Thyroid gland (tissue), 4 donors: Measurements from ENCODE around the gene BANK1. TPM values are rescaled to one million over a fixed set of nuclear protein-coding genes. Genes with fewer than 3 reads are reported as not detected.

Source experiments
- DNase-seq, 2 donors: peaks; one replicate each; pipeline ENCODE4 v3.0.0-alpha.2; 2019
- H3K27ac ChIP-seq, 3 donors: fragments of 200-600 bp; sonication (generic); 1 replicate in 2 of 3; 2 replicates in 1 of 3; pipeline ENCODE4 v1.5.1; 2016 to 2019; ENCODE audit warnings: mild to moderate bottlenecking in 1 of 3, moderate library complexity in 1 of 3
- H3K27me3 ChIP-seq: fragments of 200-600 bp; sonication (generic); one replicate; pipeline ENCODE4 v1.5.1; 2019
- H3K36me3 ChIP-seq, 2 donors: fragments of 200-600 bp; sonication (generic); one replicate each; pipeline ENCODE4 v1.5.1; 2016 to 2019
- H3K4me1 ChIP-seq, 2 donors: fragments of 200-600 bp; sonication (generic); one replicate each; pipeline ENCODE4 v1.5.1; 2017 to 2019
- H3K4me3 ChIP-seq, 3 donors: fragments of 200-600 bp; sonication (generic); replicated peaks in 1 of 3; 1 replicate in 2 of 3; 2 replicates in 1 of 3; pipeline ENCODE4 v1.5.1; 2016; ENCODE audit warnings: mild to moderate bottlenecking in 1 of 3
- H3K9me3 ChIP-seq: fragments of 200-600 bp; sonication (generic); one replicate; pipeline ENCODE4 v1.5.1; 2017
- CTCF ChIP-seq, 6 experiments: fragments of 200-600 bp in 3 of 6; fragments of 450-650 bp in 3 of 6; sonication (generic) in 3 of 6; IDR thresholded peaks; one replicate each; pipeline ENCODE4 v1.5.1; 2016 to 2019; ENCODE audit warnings: antibody characterized with exemption in 6 of 6, mild to moderate bottlenecking in 2 of 6, inconsistent platforms in 1 of 6, moderate library complexity in 1 of 6
- POLR2A ChIP-seq, 2 donors: fragments of 450-650 bp; IDR thresholded peaks; one replicate each; pipeline ENCODE4 v1.6.1; 2017; ENCODE audit warnings: antibody characterized with exemption in 2 of 2, mild to moderate bottlenecking in 2 of 2, moderate library complexity in 1 of 2
- WGBS, 2 donors: methylation state at CpG; one replicate each; pipeline ENCODE4 v1.1.5; 2017; 5-methylcytosine and 5-hydroxymethylcytosine counted together
- intact Hi-C: fragments of 100-400 bp; cut with DNase I; formaldehyde crosslinking; loops from one replicate; pipeline ENCODE4 v1.15.1; 2023
- total RNA-seq, 4 donors: library from RNA; depleted of rRNA; stranded (reverse); fragments of >200 nt; gene quantifications; one replicate each; pipeline ENCODE4 v1.2.3, GENCODE V29; 2016

Gene BANK1
- total RNA-seq, 4 donors from 2014 or later = 15.5 to 22.8 (median 20.3) TPM

GRCh38 chr4:101970547-101971155, 180.1 kb downstream of the BANK1 start:
- Histone ChIP-seq H3K9me3 (no peaks in the 10 kb centered on the region), H3K27me3 (no peaks in the 10 kb centered on the region), H3K27ac (no peak overlapping the region), H3K4me3 (no peak overlapping the region), H3K4me1 (no peaks in the 10 kb centered on the region), H3K36me3 (no peaks in the 10 kb centered on the region)
- intact Hi-C loops = no loop called here
- TF ChIP-seq CTCF (IDR thresholded peaks at IDR 0.05) = no peak
- TF ChIP-seq POLR2A (IDR thresholded peaks at IDR 0.05) = no peak
- no peak for DNase-seq
- 80 to 81% methylated on average over 6 of the region's 6 CpGs for WGBS, 2 donors

- Histone ChIP-seq H3K27me3 (no peaks in the 10 kb centered on the region), H3K36me3 (no peaks in the 10 kb centered on the region), H3K9me3 (no peaks in the 10 kb centered on the region), H3K27ac (no peak overlapping the region), H3K4me1 (no peaks in the 10 kb centered on the region), H3K4me3 (no peak overlapping the region)
- WGBS, 2 donors = 79 to 86% methylated on average over 2 of the region's 2 CpGs
- TF ChIP-seq POLR2A (IDR thresholded peaks at IDR 0.05) (no peak), CTCF (IDR thresholded peaks at IDR 0.05) (no peak)
- intact Hi-C loops = no loop called here
- no peak for DNase-seq
Measured at GRCh38 chr4:101972791-101973190, 182.3 kb downstream of the BANK1 start.

GRCh38 chr4:101973361-101973760, 182.8 kb downstream of the BANK1 start:
- H3K27ac ChIP-seq = no peak overlapping the region
- H3K4me3 ChIP-seq = no peak overlapping the region
- DNase-seq = no peak
- H3K4me1 ChIP-seq = no peaks in the 10 kb centered on the region
- TF ChIP-seq POLR2A (IDR thresholded peaks at IDR 0.05) (no peak), CTCF (IDR thresholded peaks at IDR 0.05) (no peak)
- H3K9me3 ChIP-seq = no peaks in the 10 kb centered on the region
- H3K27me3 ChIP-seq = no peaks in the 10 kb centered on the region
- WGBS, 2 donors = 75 to 82% methylated on average over 1 of the region's 1 CpG
- intact Hi-C loops = no loop called here
- no peaks in the 10 kb centered on the region for H3K36me3 ChIP-seq

- Histone ChIP-seq H3K27ac (no peak overlapping the region), H3K27me3 (no peaks in the 10 kb centered on the region), H3K36me3 (no peaks in the 10 kb centered on the region), H3K9me3 (no peaks in the 10 kb centered on the region), H3K4me3 (no peak overlapping the region), H3K4me1 (no peaks in the 10 kb centered on the region)
- intact Hi-C loops = no loop called here
- no peak for TF ChIP-seq CTCF (IDR thresholded peaks at IDR 0.05)
- TF ChIP-seq POLR2A (IDR thresholded peaks at IDR 0.05) = no peak
- DNase-seq = peak; percentile 17 to 41
- 43 to 44% methylated on average over 2 of the region's 2 CpGs for WGBS, 2 donors
Measured at GRCh38 chr4:101977076-101977475, 186.5 kb downstream of the BANK1 start.

- H3K36me3 ChIP-seq = no peaks in the 10 kb centered on the region
- intact Hi-C loops = no loop called here
- TF ChIP-seq CTCF (IDR thresholded peaks at IDR 0.05) (no peak), POLR2A (IDR thresholded peaks at IDR 0.05) (no peak)
- DNase-seq = peak; percentile 3 to 21
- 15 to 45% methylated on average over 1 of the region's 1 CpG for WGBS, 2 donors
- H3K9me3 ChIP-seq = no peaks in the 10 kb centered on the region
- H3K4me1 ChIP-seq = no peaks in the 10 kb centered on the region
- H3K4me3 ChIP-seq = no peak overlapping the region
- no peaks in the 10 kb centered on the region for H3K27me3 ChIP-seq
- H3K27ac ChIP-seq = no peak overlapping the region
Measured at GRCh38 chr4:101981756-101982155, 191.2 kb downstream of the BANK1 start.
